Measurements from ENCODE around the gene BIRC2.

Gene BIRC2

DNA sequence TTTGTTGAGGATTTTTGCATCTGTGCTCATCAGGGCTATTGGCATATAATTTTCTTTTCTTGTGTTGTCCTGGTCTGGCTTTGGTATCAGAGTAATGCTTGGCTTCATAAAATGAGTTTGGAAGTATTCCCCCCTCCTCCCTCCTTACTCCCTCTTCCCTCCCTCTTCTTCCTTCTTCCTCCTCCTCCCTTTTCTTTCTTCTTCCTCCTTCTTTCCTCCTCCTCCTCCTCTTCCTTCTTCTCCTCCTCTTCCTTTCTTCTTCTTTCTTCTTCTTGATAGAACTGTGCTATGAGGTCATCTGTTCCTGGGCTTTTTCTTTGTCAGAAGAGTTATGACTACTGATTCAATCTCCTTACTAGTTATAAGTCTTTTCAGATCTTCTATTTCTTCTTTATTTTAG, 10.1 kb downstream of the BIRC2 start:
- H3K27me3 ChIP-seq (ENCODE audit: insufficient read depth, poor library complexity, severe bottlenecking): no peaks in the 10 kb centered on the region
- H3K27ac ChIP-seq (replicated peaks): no peak overlapping the region
- TF ChIP-seq SPI1 (IDR thresholded peaks at IDR 0.05; ENCODE audit: borderline replicate concordance, low read depth): no peak
- TF ChIP-seq, protein P1, sequence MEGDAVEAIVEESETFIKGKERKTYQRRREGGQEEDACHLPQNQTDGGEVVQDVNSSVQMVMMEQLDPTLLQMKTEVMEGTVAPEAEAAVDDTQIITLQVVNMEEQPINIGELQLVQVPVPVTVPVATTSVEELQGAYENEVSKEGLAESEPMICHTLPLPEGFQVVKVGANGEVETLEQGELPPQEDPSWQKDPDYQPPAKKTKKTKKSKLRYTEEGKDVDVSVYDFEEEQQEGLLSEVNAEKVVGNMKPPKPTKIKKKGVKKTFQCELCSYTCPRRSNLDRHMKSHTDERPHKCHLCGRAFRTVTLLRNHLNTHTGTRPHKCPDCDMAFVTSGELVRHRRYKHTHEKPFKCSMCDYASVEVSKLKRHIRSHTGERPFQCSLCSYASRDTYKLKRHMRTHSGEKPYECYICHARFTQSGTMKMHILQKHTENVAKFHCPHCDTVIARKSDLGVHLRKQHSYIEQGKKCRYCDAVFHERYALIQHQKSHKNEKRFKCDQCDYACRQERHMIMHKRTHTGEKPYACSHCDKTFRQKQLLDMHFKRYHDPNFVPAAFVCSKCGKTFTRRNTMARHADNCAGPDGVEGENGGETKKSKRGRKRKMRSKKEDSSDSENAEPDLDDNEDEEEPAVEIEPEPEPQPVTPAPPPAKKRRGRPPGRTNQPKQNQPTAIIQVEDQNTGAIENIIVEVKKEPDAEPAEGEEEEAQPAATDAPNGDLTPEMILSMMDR (IDR thresholded peaks at IDR 0.05; ENCODE audit: insufficient read depth, low read length): no peak
- TF ChIP-seq GABPA (IDR thresholded peaks at IDR 0.05; ENCODE audit: low read depth): no peak
- TF ChIP-seq, protein P2, sequence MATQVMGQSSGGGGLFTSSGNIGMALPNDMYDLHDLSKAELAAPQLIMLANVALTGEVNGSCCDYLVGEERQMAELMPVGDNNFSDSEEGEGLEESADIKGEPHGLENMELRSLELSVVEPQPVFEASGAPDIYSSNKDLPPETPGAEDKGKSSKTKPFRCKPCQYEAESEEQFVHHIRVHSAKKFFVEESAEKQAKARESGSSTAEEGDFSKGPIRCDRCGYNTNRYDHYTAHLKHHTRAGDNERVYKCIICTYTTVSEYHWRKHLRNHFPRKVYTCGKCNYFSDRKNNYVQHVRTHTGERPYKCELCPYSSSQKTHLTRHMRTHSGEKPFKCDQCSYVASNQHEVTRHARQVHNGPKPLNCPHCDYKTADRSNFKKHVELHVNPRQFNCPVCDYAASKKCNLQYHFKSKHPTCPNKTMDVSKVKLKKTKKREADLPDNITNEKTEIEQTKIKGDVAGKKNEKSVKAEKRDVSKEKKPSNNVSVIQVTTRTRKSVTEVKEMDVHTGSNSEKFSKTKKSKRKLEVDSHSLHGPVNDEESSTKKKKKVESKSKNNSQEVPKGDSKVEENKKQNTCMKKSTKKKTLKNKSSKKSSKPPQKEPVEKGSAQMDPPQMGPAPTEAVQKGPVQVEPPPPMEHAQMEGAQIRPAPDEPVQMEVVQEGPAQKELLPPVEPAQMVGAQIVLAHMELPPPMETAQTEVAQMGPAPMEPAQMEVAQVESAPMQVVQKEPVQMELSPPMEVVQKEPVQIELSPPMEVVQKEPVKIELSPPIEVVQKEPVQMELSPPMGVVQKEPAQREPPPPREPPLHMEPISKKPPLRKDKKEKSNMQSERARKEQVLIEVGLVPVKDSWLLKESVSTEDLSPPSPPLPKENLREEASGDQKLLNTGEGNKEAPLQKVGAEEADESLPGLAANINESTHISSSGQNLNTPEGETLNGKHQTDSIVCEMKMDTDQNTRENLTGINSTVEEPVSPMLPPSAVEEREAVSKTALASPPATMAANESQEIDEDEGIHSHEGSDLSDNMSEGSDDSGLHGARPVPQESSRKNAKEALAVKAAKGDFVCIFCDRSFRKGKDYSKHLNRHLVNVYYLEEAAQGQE (IDR thresholded peaks at IDR 0.05; ENCODE audit: insufficient replicate concordance, low read depth): no peak
- no peak for TF ChIP-seq POLR2AphosphoS5 (IDR thresholded peaks at IDR 0.05; ENCODE audit: low read depth)
- DNase-seq (ENCODE audit: low read depth in 1 of 2, low spot score in 1 of 2): no peak
- no peak overlapping the region for H3K4me3 ChIP-seq (replicated peaks; ENCODE audit: insufficient read depth, low read length)

DNA sequence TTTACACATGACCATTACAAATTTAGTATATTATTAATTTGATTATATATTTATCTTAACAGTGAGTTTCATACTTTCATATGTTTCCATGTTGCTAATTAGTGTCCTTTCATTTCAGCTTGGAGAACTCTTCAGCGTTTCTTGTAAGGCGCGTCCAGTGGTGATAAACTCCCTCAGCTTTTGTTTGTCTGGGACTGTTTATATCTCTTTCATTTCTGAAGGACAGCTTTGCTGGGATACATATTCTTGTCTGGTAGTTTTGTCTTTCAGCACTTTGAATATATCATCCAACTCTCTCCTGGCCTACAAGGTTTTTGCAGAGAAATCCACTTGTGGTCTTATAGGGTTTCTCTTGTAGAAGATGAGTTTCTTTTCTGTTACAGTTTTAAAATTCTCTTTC, 12.4 kb downstream of the BIRC2 start:
- TF ChIP-seq SPI1 (IDR thresholded peaks at IDR 0.05; ENCODE audit: borderline replicate concordance, low read depth) (no peak), GABPA (IDR thresholded peaks at IDR 0.05; ENCODE audit: low read depth) (no peak), POLR2AphosphoS5 (IDR thresholded peaks at IDR 0.05; ENCODE audit: low read depth) (no peak)
- TF ChIP-seq, protein P2 (IDR thresholded peaks at IDR 0.05; ENCODE audit: insufficient replicate concordance, low read depth): no peak
- TF ChIP-seq, protein P1 (IDR thresholded peaks at IDR 0.05; ENCODE audit: insufficient read depth, low read length): no peak
- Histone ChIP-seq H3K27me3 (ENCODE audit: insufficient read depth, poor library complexity, severe bottlenecking) (no peaks in the 10 kb centered on the region), H3K4me3 (replicated peaks; ENCODE audit: insufficient read depth, low read length) (no peak overlapping the region), H3K27ac (replicated peaks) (no peak overlapping the region)
- no peak for DNase-seq (ENCODE audit: low read depth in 1 of 2, low spot score in 1 of 2)

DNA sequence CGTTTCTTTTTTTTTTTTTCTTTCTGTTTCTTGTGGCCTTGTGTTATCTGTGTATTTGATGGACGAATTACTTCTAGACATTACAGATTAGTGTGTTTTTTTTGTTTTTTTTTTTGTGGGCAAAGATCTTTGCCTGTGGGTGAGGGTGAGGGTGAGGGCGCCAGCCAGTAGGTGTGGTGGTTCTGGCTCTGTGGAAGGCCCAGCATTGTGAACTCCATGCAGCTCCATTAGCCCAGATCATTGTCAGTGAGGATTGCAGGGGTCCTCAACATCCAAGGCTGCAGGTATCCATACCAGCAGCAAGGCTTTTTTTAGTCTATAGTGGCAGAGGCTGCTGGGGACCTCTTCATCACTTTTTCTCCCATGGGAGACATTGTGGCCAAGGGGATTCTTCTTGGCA, 13.7 kb downstream of the BIRC2 start:
- TF ChIP-seq, protein P2 (IDR thresholded peaks at IDR 0.05; ENCODE audit: insufficient replicate concordance, low read depth): no peak
- TF ChIP-seq GABPA (IDR thresholded peaks at IDR 0.05; ENCODE audit: low read depth): no peak
- TF ChIP-seq, protein P1 (IDR thresholded peaks at IDR 0.05; ENCODE audit: insufficient read depth, low read length): no peak
- no peak for TF ChIP-seq SPI1 (IDR thresholded peaks at IDR 0.05; ENCODE audit: borderline replicate concordance, low read depth)
- no peak for TF ChIP-seq POLR2AphosphoS5 (IDR thresholded peaks at IDR 0.05; ENCODE audit: low read depth)
- Histone ChIP-seq H3K4me3 (replicated peaks; ENCODE audit: insufficient read depth, low read length) (no peak overlapping the region), H3K27me3 (ENCODE audit: insufficient read depth, poor library complexity, severe bottlenecking) (no peaks in the 10 kb centered on the region), H3K27ac (replicated peaks) (no peak overlapping the region)
- DNase-seq (ENCODE audit: low read depth in 1 of 2, low spot score in 1 of 2): no peak
